ENCODE measurements around the gene TSKU. TPM values are rescaled to one million over a fixed set of nuclear protein-coding genes. Genes with fewer than 3 reads are reported as not detected.

The TSKU gene
- total and polyA plus RNA-seq, 9 of the 15 experiments (the other 6 are each of a cell fraction or from before 2014, with no cell fraction given): 0.60 to 11.9 (median 8.4) TPM

DNA sequence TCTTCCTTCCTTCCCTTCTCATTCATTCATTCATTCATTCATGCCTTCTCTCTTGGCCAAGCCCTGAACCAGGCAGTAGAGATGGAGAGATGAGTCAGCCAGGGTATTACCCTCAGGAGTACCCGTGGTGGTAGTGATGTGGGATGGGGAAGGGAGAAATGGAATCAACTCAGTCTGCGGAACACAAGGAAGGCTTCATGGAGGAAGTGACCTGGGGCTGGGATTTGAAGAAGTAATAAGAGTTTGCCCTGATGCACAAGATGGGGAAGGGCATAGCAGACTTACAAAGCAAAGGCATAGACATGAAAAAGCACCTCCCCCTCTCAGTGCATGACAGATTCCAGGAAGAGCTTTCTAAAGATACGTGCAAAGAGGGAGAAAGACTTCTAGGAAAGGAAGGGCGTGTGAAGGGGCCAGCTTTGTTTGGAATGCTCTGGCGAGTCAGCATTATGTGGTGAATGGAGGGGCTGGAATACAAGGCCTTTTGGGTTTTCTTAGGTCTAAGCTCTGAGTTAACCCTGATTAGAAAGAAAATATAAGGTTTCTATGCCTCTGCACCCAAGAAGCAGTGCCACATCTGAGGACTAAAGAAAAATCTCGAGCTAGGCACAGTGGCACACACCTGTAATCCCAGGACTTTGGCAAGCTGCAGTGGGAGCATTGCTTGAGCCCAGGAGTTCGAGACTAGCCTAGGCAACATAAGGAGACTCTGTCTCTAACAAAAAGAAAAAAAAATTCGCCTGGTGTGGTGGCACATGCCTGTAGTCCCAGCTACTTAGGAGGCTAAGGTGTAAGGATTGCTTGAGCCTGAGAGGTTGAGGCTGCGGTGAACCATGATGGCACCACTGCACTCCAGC, 41.2 kb downstream of the TSKU start (continued):
- TF ChIP-seq ATF3 (IDR thresholded peaks at IDR 0.05): peak; percentile 76
- TF ChIP-seq ATF3 (CRISPR knock-in tag; conservative IDR thresholded peaks at IDR 0.05): no peak
- peak in 1 of 2 experiments; percentile 93; a peak in 2 of 4 replicates for TF ChIP-seq HDAC1 (IDR thresholded peaks at IDR 0.05)
- TF ChIP-seq SMAD4 (CRISPR knock-in tag; conservative IDR thresholded peaks at IDR 0.05): peak; percentile 62
- peak; percentile 47; the same call in 1 of the 2 replicates for TF ChIP-seq MTA3 (IDR thresholded peaks at IDR 0.05; ENCODE audit: borderline replicate concordance)
- TF ChIP-seq CHD4 (IDR thresholded peaks at IDR 0.05; ENCODE audit: insufficient read depth, insufficient replicate concordance, low read depth, low read length, poor library complexity, severe bottlenecking): peak; percentile 8
- peak; percentile 24; the same call in 1 of the 2 replicates for TF ChIP-seq ZBTB17 (CRISPR knock-in tag; IDR thresholded peaks at IDR 0.05)
- TF ChIP-seq, protein P1, sequence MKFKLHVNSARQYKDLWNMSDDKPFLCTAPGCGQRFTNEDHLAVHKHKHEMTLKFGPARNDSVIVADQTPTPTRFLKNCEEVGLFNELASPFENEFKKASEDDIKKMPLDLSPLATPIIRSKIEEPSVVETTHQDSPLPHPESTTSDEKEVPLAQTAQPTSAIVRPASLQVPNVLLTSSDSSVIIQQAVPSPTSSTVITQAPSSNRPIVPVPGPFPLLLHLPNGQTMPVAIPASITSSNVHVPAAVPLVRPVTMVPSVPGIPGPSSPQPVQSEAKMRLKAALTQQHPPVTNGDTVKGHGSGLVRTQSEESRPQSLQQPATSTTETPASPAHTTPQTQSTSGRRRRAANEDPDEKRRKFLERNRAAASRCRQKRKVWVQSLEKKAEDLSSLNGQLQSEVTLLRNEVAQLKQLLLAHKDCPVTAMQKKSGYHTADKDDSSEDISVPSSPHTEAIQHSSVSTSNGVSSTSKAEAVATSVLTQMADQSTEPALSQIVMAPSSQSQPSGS (CRISPR knock-in tag; IDR thresholded peaks at IDR 0.05): no peak
- TF ChIP-seq, protein P2, sequence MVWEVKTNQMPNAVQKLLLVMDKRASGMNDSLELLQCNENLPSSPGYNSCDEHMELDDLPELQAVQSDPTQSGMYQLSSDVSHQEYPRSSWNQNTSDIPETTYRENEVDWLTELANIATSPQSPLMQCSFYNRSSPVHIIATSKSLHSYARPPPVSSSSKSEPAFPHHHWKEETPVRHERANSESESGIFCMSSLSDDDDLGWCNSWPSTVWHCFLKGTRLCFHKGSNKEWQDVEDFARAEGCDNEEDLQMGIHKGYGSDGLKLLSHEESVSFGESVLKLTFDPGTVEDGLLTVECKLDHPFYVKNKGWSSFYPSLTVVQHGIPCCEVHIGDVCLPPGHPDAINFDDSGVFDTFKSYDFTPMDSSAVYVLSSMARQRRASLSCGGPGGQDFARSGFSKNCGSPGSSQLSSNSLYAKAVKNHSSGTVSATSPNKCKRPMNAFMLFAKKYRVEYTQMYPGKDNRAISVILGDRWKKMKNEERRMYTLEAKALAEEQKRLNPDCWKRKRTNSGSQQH (CRISPR knock-in tag; IDR thresholded peaks at IDR 0.05): 0 out of 2 replicates have a peak, but pooled peaks have one; percentile 41
- TF ChIP-seq, protein P3, sequence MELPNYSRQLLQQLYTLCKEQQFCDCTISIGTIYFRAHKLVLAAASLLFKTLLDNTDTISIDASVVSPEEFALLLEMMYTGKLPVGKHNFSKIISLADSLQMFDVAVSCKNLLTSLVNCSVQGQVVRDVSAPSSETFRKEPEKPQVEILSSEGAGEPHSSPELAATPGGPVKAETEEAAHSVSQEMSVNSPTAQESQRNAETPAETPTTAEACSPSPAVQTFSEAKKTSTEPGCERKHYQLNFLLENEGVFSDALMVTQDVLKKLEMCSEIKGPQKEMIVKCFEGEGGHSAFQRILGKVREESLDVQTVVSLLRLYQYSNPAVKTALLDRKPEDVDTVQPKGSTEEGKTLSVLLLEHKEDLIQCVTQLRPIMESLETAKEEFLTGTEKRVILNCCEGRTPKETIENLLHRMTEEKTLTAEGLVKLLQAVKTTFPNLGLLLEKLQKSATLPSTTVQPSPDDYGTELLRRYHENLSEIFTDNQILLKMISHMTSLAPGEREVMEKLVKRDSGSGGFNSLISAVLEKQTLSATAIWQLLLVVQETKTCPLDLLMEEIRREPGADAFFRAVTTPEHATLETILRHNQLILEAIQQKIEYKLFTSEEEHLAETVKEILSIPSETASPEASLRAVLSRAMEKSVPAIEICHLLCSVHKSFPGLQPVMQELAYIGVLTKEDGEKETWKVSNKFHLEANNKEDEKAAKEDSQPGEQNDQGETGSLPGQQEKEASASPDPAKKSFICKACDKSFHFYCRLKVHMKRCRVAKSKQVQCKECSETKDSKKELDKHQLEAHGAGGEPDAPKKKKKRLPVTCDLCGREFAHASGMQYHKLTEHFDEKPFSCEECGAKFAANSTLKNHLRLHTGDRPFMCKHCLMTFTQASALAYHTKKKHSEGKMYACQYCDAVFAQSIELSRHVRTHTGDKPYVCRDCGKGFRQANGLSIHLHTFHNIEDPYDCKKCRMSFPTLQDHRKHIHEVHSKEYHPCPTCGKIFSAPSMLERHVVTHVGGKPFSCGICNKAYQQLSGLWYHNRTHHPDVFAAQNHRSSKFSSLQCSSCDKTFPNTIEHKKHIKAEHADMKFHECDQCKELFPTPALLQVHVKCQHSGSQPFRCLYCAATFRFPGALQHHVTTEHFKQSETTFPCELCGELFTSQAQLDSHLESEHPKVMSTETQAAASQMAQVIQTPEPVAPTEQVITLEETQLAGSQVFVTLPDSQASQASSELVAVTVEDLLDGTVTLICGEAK (IDR thresholded peaks at IDR 0.05): 0 out of 2 replicates have a peak, but pooled peaks have one; percentile 12
- TF ChIP-seq, protein P3 (CRISPR knock-in tag; IDR thresholded peaks at IDR 0.05): no peak
- TF ChIP-seq ZNF165 (CRISPR knock-in tag; IDR thresholded peaks at IDR 0.05; ENCODE audit: borderline replicate concordance): no peak
- peak; percentile 29; the same call in 1 of the 2 replicates for TF ChIP-seq EGR1 (conservative IDR thresholded peaks at IDR 0.05)

Measured in K562 (cell line).